Heart left ventricle (tissue), 13 donors: Measurements from ENCODE around the gene RPL29.

Experiments
- CTCF ChIP-seq, 12 donors: fragments of 200-600 bp; sonication (generic) in 4 of 12; IDR thresholded peaks; one replicate each; pipeline versions ENCODE4 v1.5.0 to v1.8.0; 2018 to 2022; ENCODE audit warnings: antibody characterized with exemption in 12 of 12, mild to moderate bottlenecking in 5 of 12
- POLR2A ChIP-seq, 2 donors: fragments of 450-650 bp; IDR thresholded peaks; one replicate each; pipeline ENCODE4 v1.6.1; 2017; ENCODE audit warnings: antibody characterized with exemption in 2 of 2, mild to moderate bottlenecking in 2 of 2, moderate library complexity in 2 of 2
- donor health status: ischemic (EF 13 %, LVEDD 7.1; RV severe dilation, severe dysfunction).
- donor health status: DM: no; HTN: yes; CAD: no.
- donor health status: DM: no; HTN: no; CAD: no.
- donor health status: ischemic (EF 25% LVEDD 6.9; RV normal size, moderate dysfunction).
- donor health status: ischemic (EF 25% LVEDD 5.7; RV mildly dilated, moderate dysfunction).
- donor health status: ischemic (EF 35%, LVEDD 5.7; RV mildly dilated, moderate dysfunction).
- donor health status: nonischemic (EF 11% LVEDD 7.7; RV severe dilation, severe dysfunction).
- donor health status: DM: yes; HTN: yes; CAD: no.
- donor health status: PGD.
- donor health status: ischemic (EF 29% LVEDD 5.4; RV normal size, mild dysfunction).
- donor health status: nonischemic (EF 23%, LVEDD 6.1; RV moderate dilation, normal function).

- TF ChIP-seq CTCF (IDR thresholded peaks at IDR 0.05) (no peak), POLR2A (IDR thresholded peaks at IDR 0.05) (no peak)
Observed at GRCh38 chr3:52023860-52024764, 28.4 kb upstream of the RPL29 start.
